ENCODE measurements around the gene IL18R1. TPM values are rescaled to one million over a fixed set of nuclear protein-coding genes. Genes with fewer than 3 reads are reported as not detected.

IL18R1 gene
- total RNA-seq, 1 donor from 2014 or later, result 2.2 TPM

DNA sequence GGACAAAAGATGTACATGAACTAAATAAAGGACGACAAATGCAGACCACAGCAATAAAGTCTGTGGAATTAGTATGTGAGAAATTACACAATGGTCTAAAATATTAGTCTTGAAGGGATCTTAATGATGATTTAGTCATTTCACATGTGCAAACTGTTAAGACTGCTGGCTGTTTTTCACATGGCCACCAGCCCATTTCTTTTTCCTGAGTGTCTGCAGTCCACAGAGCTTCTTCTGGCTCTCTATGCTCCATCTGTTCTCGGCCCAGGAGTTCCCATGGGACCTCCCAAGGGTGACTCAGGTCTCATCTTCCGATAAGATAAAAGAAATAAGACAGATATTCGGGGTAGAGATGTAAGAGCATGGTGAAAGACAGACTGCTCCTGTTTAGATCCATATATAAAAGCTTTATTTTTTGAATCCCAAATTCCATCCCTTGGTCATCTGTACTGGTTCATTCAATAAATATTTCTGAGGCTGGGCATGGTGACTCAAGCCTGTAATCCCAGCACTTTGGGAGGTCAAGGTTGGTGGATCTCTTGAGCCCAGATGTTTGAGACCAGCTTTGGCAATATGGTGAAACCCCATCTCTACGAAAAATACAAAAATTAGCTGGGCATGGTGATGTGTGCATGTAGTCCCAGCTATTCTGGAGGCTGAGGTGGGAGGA is 24.1 kb upstream of the IL18R1 start:
- ChIA-PET POLR2A (no interaction called here), CTCF (no interaction called here)
- Mint-ChIP-seq H3K27me3 (peaks cover 8% of the 10 kb centered on the region), H3K36me3 (ENCODE audit: low read depth) (no peaks in the 10 kb centered on the region), H3K9me3 (no peaks in the 10 kb centered on the region), H3K27ac (no peak overlapping the region), H3K4me1 (no peaks in the 10 kb centered on the region), H3K4me3 (no peak overlapping the region)
- intact Hi-C loops (cut with micrococcal nuclease), result no loop called here
- TF ChIP-seq, protein P1, sequence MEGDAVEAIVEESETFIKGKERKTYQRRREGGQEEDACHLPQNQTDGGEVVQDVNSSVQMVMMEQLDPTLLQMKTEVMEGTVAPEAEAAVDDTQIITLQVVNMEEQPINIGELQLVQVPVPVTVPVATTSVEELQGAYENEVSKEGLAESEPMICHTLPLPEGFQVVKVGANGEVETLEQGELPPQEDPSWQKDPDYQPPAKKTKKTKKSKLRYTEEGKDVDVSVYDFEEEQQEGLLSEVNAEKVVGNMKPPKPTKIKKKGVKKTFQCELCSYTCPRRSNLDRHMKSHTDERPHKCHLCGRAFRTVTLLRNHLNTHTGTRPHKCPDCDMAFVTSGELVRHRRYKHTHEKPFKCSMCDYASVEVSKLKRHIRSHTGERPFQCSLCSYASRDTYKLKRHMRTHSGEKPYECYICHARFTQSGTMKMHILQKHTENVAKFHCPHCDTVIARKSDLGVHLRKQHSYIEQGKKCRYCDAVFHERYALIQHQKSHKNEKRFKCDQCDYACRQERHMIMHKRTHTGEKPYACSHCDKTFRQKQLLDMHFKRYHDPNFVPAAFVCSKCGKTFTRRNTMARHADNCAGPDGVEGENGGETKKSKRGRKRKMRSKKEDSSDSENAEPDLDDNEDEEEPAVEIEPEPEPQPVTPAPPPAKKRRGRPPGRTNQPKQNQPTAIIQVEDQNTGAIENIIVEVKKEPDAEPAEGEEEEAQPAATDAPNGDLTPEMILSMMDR (IDR thresholded peaks at IDR 0.05), result no peak
- DNase-seq (no peak), ATAC-seq (ENCODE audit: low read depth) (no peak)

DNA sequence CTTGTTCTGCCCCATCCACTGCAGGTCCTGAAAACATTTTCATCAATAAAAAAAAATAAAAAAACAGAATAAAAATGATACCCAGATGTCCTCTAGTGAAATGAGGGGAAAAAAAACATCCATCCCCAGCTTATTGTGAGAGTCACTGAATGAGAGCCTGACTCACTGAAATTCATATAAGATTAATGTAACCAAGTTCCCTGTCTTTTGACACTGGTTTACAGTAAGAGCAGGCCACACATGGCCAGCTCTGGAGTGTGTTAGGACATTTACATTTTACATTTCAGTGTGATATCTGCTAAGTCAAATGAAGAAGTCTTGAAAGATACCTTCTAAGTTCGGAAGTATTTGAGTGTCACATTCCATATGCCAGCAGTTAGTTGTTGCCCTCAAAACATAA is 21.1 kb upstream of the IL18R1 start:
- no peak for DNase-seq
- H3K9me3 Mint-ChIP-seq, result no peaks in the 10 kb centered on the region
- H3K36me3 Mint-ChIP-seq (ENCODE audit: low read depth), result no peaks in the 10 kb centered on the region
- intact Hi-C loops (cut with micrococcal nuclease), result no loop called here
- POLR2A ChIA-PET, result no interaction called here
- no peak overlapping the region for H3K27ac Mint-ChIP-seq
- no peak overlapping the region for H3K4me3 Mint-ChIP-seq
- H3K27me3 Mint-ChIP-seq, result peaks cover 9% of the 10 kb centered on the region
- no peak for ATAC-seq (ENCODE audit: low read depth)
- CTCF ChIA-PET, result no interaction called here
- TF ChIP-seq, protein P1 (IDR thresholded peaks at IDR 0.05), result no peak
- H3K4me1 Mint-ChIP-seq, result no peaks in the 10 kb centered on the region

DNA sequence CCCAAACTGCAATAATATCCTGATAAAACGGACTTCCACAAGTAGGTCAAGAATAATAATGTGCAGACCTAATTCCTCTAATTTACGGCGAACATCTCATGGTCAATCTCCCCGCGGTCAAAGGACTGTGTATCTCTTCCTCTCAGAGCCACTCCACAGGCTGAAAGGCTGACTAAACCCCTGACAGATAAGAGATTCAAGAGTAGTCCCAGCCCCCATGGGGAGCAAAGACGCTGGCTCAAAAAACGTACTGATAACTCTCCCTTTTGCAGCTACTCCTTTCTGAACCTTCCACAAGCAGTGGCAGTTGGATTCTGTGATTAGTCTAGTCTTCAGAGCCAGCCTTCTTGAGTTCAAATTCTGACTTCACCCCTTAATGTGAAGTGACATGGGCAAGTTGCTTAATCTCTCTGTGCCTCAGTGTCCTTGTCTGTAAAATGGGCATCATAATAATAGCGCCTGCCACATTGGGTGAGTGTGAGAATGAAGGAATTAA is 19.7 kb upstream of the IL18R1 start:
- ATAC-seq (ENCODE audit: low read depth) (no peak), DNase-seq (no peak)
- TF ChIP-seq, protein P1 (IDR thresholded peaks at IDR 0.05), result no peak
- peaks cover 9% of the 10 kb centered on the region for H3K27me3 Mint-ChIP-seq
- ChIA-PET POLR2A (no interaction called here), CTCF (interaction anchor here (1.0 kb wide), 1 partner anchor 95 kb away, joined by 3 read pairs; no protein-coding TSS in a partner anchor)
- no peaks in the 10 kb centered on the region for H3K36me3 Mint-ChIP-seq (ENCODE audit: low read depth)
- H3K4me3 Mint-ChIP-seq, result no peak overlapping the region
- no peaks in the 10 kb centered on the region for H3K4me1 Mint-ChIP-seq
- intact Hi-C loops (cut with micrococcal nuclease), result no loop called here
- no peaks in the 10 kb centered on the region for H3K9me3 Mint-ChIP-seq
- H3K27ac Mint-ChIP-seq, result no peak overlapping the region

DNA sequence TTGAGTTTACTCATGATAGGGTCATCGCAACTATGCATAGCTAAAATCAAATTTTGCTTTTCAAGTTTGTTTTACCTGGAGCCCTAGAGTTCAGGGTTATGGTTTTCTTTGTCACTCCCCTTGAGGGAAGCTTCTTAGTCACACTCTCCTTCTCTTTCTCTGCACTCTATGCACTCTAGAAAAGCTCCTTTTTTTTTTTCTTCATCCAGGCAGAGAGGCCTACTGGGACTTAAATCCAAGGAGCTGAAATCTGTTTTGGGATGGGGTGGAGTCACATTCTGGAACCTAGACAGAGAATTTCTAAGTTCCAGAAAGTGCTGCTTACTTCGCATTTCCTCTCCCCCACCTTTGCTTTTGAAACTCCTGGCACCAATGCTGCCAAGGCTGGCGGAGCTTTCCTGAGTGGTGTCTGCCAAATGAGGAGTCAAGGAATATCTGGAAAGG is 19.1 kb upstream of the IL18R1 start:
- no peak overlapping the region for H3K4me3 Mint-ChIP-seq
- H3K27ac Mint-ChIP-seq, result no peak overlapping the region
- H3K4me1 Mint-ChIP-seq, result no peaks in the 10 kb centered on the region
- H3K9me3 Mint-ChIP-seq, result no peaks in the 10 kb centered on the region
- no peaks in the 10 kb centered on the region for H3K36me3 Mint-ChIP-seq (ENCODE audit: low read depth)
- POLR2A ChIA-PET, result no interaction called here
- CTCF ChIA-PET, result interaction anchor here (1.0 kb wide), 1 partner anchor 96 kb away, joined by 3 read pairs; no protein-coding TSS in a partner anchor
- TF ChIP-seq, protein P1 (IDR thresholded peaks at IDR 0.05), result no peak
- ATAC-seq (ENCODE audit: low read depth), result no peak
- peaks cover 9% of the 10 kb centered on the region for H3K27me3 Mint-ChIP-seq
- DNase-seq, result no peak
- intact Hi-C loops (cut with micrococcal nuclease), result no loop called here

DNA sequence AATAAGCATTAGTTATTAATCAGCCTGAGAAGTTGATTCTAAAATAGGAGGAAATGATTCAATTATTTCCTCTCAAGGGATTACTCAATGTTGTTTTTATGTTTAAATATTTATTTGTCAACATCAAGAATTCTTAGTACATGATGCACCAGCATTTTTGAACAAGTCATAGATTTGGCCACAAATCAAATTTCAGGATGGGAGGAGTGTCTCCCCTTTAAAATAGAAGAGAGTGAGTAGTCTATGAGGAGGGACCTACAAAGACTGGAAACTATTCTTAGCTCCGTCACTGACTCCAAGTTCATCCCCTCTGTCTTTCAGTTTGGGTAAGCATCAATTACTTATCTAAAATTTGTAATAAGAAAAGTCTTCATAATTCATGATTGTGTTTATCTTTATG is 18.6 kb upstream of the IL18R1 start:
- ATAC-seq (ENCODE audit: low read depth) (no peak), DNase-seq (no peak)
- Mint-ChIP-seq H3K9me3 (no peaks in the 10 kb centered on the region), H3K36me3 (ENCODE audit: low read depth) (no peaks in the 10 kb centered on the region), H3K27ac (no peak overlapping the region), H3K27me3 (peaks cover 9% of the 10 kb centered on the region), H3K4me1 (no peaks in the 10 kb centered on the region), H3K4me3 (no peak overlapping the region)
- CTCF ChIA-PET, result interaction anchor here (1.0 kb wide), 1 partner anchor 96 kb away, joined by 3 read pairs; no protein-coding TSS in a partner anchor
- POLR2A ChIA-PET, result no interaction called here
- intact Hi-C loops (cut with micrococcal nuclease), result no loop called here
- TF ChIP-seq, protein P1 (IDR thresholded peaks at IDR 0.05), result no peak

Data from activated B cell treated with CpG ODN at 0.5 μM for 24 hours (primary cell).